ENCODE results near the gene TCF3. TPM values are rescaled to one million over a fixed set of nuclear protein-coding genes. Genes with fewer than 3 reads are reported as not detected.
"Not testable (repeated sequence)": the region's sequence is repeated elsewhere in the genome, so short reads cannot be mapped to it uniquely, and the experiment has no call there.

TCF3 gene
- total RNA-seq, 1 experiment from 2014 or later: 277 TPM

DNA sequence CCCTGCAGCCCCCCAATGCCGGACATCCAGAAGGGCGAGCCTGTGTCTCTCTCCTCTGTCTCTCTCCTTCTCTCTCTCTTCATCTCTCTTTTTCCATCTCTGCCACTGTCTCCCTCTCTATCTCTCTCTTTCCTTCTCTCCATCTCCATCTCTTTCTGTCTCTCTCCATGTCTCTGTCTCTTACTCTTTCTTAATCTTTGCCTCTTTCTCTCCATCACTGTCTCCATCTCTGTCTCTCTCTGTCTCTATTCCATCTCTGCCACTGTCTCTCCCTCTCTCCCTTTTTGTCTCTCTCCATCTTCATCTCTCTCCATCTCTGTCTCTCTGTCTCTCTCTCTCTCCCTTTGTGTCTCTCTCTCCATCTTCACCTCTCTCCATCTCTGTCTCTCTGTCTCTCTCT, 25.7 kb upstream of the TCF3 start:
- Histone ChIP-seq H3K27me3 (ENCODE audit: control insufficient read depth, insufficient read depth, low read length) (peaks cover 46% of the 10 kb centered on the region), H3K4me3 (ENCODE audit: insufficient read depth, low read depth, low read length) (no peak overlapping the region), H3K36me3 (replicated peaks; ENCODE audit: control insufficient read depth, insufficient read depth, low read length) (no peaks in the 10 kb centered on the region)
- no peak for DNase-seq

DNA sequence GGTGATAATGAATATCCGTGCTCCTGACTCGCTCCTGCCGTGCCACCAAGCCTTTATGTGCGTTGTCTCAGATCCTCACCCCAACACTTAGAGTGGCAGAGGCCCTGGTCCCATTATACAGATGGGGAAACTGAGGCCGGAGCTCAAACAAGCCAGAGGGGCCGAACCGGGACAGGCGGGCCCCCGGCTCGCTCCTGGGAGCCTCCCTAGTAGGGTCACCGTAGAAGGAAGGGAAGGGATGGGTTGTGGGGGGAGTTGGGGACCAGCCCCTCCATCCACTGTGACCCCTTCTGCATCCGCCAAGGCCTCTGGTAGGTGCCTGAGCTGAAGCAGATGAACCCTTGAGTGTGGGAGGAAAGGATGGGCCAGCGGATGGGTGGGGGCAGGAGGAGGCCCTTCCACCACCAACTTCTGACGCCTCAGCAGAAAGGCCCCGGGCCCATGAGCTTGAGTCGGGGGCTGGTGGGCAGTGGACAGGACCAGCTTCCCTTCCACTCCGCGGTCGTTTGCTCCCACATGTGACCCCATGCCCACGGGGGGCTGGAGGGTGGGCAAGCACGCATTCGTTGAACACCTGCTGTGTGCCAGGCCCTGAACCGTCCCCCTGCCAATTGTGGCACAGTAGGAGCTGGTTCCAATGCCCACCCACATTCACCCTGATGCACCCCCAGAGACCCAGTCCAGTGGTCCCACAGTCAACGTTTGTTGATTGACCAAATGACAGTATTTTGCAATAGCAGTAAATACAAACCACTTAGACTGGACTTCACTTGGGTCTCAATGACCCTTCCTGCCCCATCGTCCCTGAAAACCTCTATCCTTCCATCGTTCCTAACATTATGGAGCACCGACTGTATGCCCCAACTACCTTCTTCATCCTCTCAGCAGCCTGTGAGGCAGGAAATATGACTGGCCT, 24.2 kb upstream of the TCF3 start:
- peaks cover 54% of the 10 kb centered on the region for H3K27me3 ChIP-seq (ENCODE audit: control insufficient read depth, insufficient read depth, low read length)
- H3K36me3 ChIP-seq (replicated peaks; ENCODE audit: control insufficient read depth, insufficient read depth, low read length): no peaks in the 10 kb centered on the region
- peak; percentile 51 for DNase-seq
- H3K4me3 ChIP-seq (ENCODE audit: insufficient read depth, low read depth, low read length): no peak overlapping the region

DNA sequence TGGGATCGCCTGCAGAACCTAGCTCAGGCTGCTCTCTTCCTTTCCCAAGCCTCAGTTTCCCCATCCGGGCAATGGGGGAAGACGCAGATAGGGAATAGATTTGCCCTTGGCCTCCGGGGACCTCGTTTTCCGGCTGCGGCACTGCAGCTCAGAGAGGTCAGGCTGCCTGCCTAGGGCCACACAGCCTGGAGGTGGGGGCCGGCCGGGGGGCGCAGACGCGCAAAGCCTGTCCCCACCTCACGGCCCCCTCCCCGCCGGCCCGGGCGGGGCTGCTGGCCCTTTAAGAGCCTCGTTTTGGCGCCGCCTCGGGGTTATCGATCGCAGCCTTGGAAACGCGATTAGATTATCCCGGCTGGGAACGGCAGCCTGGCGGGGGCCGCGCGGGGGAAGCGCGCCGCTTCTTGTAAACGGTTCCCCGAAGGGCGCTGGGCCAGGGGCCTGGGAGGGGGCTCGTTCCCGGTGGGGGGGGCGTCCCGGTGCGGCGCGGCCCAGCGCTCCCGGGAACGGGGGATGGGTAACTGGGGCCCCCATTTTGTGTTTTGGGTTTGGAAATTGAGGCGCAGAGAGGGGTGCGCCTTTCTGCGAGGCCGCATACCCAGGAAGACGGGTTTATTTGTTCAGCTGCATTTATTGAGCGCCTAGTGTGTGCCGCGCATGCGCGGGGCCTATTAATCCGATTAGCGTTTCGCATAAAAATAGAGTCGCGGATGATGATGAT, 23.4 kb upstream of the TCF3 start:
- H3K27me3 ChIP-seq (ENCODE audit: control insufficient read depth, insufficient read depth, low read length): peaks cover 62% of the 10 kb centered on the region
- peak overlapping the region; percentile 24 for H3K4me3 ChIP-seq (ENCODE audit: insufficient read depth, low read depth, low read length)
- no peaks in the 10 kb centered on the region for H3K36me3 ChIP-seq (replicated peaks; ENCODE audit: control insufficient read depth, insufficient read depth, low read length)
- DNase-seq: peak; percentile 85

DNA sequence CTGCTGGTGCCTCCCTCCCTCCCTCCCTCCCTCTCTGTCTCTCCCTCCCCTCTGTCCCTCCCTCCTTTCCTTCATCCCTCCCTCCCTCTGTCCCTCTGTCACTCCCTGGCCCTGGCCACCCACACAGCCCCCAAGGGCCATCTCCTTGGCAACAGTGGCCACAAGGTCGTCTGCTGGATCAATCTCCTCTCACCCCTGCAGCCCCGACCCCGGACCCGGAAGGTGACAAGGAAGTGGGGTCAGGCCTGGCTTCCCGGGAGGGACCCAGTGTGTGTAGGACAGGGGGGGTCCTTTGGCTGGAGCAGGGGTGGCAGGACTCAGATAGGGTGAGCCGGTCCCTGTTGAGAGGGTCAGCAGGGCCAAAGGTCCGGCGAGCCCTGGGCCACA, 21.9 kb upstream of the TCF3 start:
- Histone ChIP-seq H3K36me3 (replicated peaks; ENCODE audit: control insufficient read depth, insufficient read depth, low read length) (no peaks in the 10 kb centered on the region), H3K4me3 (ENCODE audit: insufficient read depth, low read depth, low read length) (no peak overlapping the region), H3K27me3 (ENCODE audit: control insufficient read depth, insufficient read depth, low read length) (peaks cover 70% of the 10 kb centered on the region)
- peak; percentile 44 for DNase-seq

DNA sequence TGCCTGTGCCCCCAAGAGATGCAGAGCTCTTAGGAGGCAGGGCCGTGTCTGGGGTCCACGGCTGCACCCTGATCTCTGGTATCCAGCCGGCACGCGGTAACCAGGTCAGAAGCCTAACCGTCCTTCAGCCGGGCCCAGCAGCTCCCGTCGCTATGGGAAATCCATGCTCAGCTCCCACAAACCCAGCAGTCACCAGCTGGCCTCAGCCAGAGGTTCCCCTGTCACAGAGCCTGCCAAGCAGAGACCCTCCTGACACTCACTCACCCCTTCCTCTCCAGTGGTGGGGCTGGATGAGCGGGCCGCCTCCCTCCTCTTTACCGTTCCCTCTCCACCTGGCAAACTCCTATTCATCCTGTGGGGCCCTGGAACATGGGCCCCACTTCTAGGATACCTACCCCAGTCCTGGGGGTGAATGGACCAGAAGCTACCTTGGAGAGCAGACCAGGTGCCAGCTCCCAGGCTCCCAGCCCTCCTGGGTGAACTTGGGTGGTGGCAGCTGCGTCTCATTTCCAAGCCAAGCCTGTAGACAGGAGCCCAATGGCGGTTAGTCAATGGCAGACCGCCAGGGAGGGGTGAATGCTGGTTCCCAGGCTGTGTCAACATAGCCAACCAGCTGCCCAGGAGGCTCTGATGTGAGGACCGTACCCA, 21.4 kb upstream of the TCF3 start:
- H3K27me3 ChIP-seq (ENCODE audit: control insufficient read depth, insufficient read depth, low read length): peaks cover 75% of the 10 kb centered on the region
- no peak overlapping the region for H3K4me3 ChIP-seq (ENCODE audit: insufficient read depth, low read depth, low read length)
- peak; percentile 52 for DNase-seq
- H3K36me3 ChIP-seq (replicated peaks; ENCODE audit: control insufficient read depth, insufficient read depth, low read length): no peaks in the 10 kb centered on the region

DNA sequence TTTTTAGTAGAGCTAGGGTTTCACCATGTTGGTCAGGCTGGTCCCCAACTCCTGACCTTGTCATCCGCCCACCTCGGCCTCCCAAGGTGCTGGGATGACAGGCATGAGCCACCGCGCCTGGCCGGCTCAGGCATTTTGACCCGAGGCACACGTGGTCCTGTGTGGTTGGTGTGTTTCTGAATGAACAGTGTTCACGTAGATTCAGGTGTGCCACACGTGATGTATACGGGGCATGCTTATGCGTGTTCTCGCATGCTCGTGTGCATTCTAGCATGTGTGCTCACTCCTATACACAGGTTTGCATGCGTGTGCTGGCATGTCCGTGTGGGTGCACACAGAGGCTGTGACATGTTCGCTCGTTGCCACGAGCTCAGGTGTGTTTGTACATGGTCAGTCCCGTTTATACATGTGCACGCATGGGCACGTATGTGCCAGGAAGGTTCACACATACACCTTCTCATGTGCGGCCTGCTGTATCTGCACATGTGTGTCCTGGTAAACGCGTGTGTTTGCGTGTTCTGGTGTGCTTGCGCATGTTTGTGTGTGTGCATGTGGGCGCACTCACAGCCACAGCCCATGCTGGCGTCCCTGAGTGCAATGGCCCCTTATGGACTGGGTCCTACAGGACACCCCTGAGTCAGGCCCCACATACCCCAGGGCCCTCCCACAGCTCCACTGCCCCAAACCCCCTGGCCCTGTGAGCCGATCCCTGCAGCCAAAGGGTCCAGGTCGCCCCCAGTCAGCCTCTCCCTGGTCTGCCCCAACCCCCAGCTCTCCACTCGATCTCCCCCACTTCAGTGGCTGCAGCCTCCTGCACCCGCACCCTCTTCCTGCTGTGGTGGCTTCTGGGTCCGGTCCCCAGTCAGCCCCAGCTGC, 20.6 kb upstream of the TCF3 start:
- H3K4me3 ChIP-seq (ENCODE audit: insufficient read depth, low read depth, low read length): no peak overlapping the region
- H3K27me3 ChIP-seq (ENCODE audit: control insufficient read depth, insufficient read depth, low read length): peaks cover 83% of the 10 kb centered on the region

DNA sequence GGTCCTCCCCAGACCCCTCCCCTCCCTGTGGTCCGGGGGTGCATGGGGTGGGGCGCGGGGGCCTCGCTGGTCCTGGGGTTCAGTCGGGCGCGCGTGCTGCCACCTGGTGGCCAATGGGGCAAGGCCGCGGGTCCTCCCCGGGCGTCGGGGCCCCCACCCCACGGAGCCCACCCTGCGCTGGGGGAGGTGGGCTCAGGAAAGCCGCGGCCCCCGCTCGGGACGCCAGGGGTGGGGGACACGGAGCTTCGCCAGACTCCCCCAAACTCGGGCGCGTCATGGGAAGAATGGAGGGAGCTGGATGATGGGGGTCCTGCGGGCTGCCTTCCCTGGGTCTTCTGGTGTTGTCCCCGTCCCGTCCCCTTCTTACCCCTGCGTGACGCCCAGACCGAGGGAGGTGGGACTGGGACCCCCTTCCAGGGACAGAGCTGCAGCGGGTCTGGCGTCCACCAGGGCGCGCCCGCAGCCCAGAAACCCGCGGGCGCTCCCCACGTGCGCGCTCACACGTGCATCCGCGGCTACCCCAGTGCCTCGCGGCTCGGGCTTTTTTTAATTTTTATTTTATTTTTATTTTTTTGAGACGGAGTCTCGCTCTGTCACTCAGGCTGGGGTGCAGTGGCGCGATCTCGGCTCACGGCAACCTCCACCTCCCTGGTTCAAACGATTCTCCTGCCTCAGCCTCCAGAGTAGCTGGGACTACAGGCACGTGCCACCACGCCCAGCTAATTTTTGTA, 19.8 kb upstream of the TCF3 start:
- Histone ChIP-seq H3K36me3 (replicated peaks; ENCODE audit: control insufficient read depth, insufficient read depth, low read length) (no peaks in the 10 kb centered on the region), H3K27me3 (ENCODE audit: control insufficient read depth, insufficient read depth, low read length) (peaks cover 87% of the 10 kb centered on the region), H3K4me3 (ENCODE audit: insufficient read depth, low read depth, low read length) (peak overlapping the region; percentile 35)
- DNase-seq: peak; percentile 93

More for the DNA sequence above, 20.6 kb upstream of the TCF3 start:
- peak; percentile 22 for DNase-seq
- no peaks in the 10 kb centered on the region for H3K36me3 ChIP-seq (replicated peaks; ENCODE audit: control insufficient read depth, insufficient read depth, low read length)

DNA sequence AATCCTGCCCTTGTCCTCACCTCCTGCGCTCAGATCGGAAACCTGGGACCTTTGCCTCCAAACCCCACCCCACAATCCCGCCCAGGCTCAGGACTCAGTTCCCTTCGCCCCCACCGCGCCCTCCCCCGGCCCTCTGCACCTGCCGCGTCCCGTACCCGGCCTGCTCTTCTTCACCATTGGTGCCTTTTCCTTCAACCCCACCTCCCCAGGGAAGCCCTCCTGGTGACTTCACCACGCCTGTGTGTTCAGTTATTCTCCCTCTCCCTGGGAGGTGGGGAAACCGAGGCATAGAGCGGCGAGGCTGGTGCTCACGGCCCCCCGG, 19.3 kb upstream of the TCF3 start:
- peaks cover 83% of the 10 kb centered on the region for H3K27me3 ChIP-seq (ENCODE audit: control insufficient read depth, insufficient read depth, low read length)
- DNase-seq: no peak
- H3K36me3 ChIP-seq (replicated peaks; ENCODE audit: control insufficient read depth, insufficient read depth, low read length): no peaks in the 10 kb centered on the region
- peak overlapping the region; percentile 35; the same call in 1 of the 2 replicates for H3K4me3 ChIP-seq (ENCODE audit: insufficient read depth, low read depth, low read length)

DNA sequence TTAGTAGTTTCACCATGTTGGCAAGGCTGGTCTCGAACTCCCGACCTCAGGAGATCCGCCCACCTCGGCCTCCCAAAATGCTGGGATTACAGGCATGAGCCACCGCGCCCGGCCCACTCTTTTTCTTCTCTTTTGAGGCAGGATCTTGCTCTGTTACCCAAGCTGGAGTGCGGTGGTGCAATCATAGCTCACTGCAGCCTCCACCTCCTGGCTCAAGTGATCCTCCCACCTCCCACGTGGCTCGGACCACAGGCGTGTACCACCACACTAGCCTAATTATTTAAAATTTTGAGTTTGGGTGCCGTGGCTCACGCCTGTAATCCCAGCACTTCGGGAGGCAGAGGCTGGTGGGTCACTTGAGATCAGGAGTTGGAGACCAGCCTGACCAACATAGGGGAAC, 18.3 kb upstream of the TCF3 start:
- not testable (repeated sequence) for H3K4me3 ChIP-seq (ENCODE audit: insufficient read depth, low read depth, low read length); H3K36me3 ChIP-seq (replicated peaks; ENCODE audit: control insufficient read depth, insufficient read depth, low read length); DNase-seq
- peaks cover 75% of the 10 kb centered on the region for H3K27me3 ChIP-seq (ENCODE audit: control insufficient read depth, insufficient read depth, low read length)

DNA sequence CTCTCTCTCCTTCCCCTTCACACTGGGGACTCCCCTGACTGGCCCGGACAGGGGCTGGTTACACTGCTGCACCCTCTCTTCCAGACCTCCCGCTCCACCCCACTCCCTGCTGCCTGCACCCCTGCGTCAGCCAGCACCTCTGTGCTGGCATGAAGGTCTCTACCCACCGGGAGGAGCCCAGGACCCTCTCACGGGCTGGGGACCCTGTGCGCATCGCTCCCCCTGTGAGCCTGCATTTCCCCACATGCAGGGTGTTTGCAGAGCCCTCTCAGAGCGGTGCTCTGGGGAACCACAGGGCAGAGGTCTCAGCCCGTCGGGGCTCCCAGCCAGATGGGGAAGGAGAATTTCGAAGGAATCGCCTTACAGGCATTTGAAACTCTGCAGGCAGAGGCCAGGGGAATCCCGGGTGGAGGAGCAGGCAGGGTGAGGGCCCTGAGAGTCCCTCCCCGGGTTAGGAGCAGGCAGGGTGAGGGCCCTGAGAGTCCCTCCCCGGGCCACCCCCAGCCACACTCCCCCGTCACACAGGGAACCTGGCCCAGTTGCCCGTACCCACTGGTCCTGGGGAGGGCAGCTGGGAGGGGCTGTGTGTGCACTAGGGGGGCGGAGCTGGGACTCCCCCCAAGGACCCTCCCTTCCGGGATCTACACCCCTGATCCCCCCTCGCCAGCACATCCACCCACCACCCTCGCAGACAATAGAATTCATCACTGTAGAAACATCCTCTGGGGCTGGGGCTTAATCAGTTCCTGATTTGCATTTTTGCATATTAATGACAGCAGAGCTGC, 16.3 kb upstream of the TCF3 start:
- no peaks in the 10 kb centered on the region for H3K36me3 ChIP-seq (replicated peaks; ENCODE audit: control insufficient read depth, insufficient read depth, low read length)
- H3K27me3 ChIP-seq (ENCODE audit: control insufficient read depth, insufficient read depth, low read length): peaks cover 57% of the 10 kb centered on the region
- H3K4me3 ChIP-seq (ENCODE audit: insufficient read depth, low read depth, low read length): peak overlapping the region; percentile 25; the same call in 1 of the 2 replicates
- DNase-seq: peak; percentile 80

DNA sequence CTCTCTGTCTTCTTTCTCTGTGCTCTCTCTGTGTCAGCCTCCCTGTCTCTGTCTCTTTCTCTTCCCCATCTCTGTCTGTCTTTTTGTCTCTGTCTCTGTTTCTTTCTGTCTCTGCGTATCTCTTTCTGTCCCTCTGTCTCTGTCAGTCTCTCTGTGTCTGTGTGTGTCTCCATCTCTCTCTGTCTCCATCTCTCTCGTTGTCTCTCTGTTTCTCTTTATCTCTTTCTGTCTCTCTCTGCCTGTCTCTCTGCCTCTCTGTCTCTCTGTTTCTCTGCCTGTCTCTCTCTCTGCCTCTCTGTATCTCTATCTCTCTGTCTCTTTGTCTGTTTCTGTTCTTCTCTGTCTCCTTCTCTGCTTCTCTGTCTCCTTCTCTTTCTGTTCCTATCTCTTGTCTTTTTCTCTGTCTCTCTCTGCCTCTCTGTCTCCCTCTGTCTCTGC, 15.7 kb upstream of the TCF3 start:
- DNase-seq: no peak
- Histone ChIP-seq H3K27me3 (ENCODE audit: control insufficient read depth, insufficient read depth, low read length) (peaks cover 51% of the 10 kb centered on the region), H3K4me3 (ENCODE audit: insufficient read depth, low read depth, low read length) (no peak overlapping the region), H3K36me3 (replicated peaks; ENCODE audit: control insufficient read depth, insufficient read depth, low read length) (no peaks in the 10 kb centered on the region)

DNA sequence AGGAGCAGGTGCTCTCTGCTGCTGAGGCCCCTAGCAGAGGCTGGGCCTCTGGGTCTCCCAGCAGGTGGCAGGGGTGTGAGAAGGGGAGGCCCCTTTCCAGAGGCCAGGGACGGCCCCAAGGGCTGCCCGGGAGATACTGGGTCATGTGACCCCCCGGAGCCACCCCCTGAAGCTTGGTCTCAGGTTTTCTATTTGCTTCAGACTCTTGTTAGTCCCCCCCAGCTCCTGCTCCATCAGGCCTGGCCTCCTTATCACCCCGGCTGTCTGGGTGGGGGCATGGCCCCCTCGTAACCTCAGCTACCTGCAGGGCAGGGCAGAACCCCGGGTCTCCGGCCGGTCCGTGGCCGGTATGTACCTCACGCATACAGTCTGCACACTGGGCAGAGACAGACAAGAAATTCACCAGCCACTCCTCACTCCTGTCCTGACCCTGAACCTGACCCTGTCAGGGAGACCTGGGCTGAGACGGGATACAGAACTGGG, 13.2 kb upstream of the TCF3 start:
- Histone ChIP-seq H3K36me3 (replicated peaks; ENCODE audit: control insufficient read depth, insufficient read depth, low read length) (no peaks in the 10 kb centered on the region), H3K27me3 (ENCODE audit: control insufficient read depth, insufficient read depth, low read length) (peaks cover 28% of the 10 kb centered on the region), H3K4me3 (ENCODE audit: insufficient read depth, low read depth, low read length) (no peak overlapping the region)
- peak; percentile 63 for DNase-seq

DNA sequence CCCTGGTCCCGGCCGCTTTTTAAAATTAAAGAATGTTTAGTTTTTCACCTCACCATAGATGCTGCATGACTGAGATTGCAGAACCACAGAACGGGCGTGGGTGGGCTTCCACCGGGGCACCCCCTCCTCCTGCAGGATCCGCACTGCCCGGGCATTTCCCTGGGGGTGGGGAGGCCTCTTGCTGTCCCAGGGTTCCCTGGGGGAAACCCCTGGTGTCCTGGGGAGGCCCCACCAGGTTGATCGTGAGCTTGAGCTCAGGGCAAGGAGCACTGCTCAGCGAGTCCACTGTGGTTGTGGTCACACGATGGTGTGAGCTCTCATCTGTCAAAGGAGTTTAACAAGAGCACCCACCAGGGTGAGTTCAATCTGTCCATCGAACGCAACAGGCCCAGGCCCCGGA, 11.4 kb upstream of the TCF3 start:
- H3K36me3 ChIP-seq (replicated peaks; ENCODE audit: control insufficient read depth, insufficient read depth, low read length): no peaks in the 10 kb centered on the region
- DNase-seq: peak; percentile 26
- H3K4me3 ChIP-seq (ENCODE audit: insufficient read depth, low read depth, low read length): no peak overlapping the region
- peaks cover 18% of the 10 kb centered on the region for H3K27me3 ChIP-seq (ENCODE audit: control insufficient read depth, insufficient read depth, low read length)

Data from H7 (cell line).